Calu3 (cell line): ENCODE results near the gene TEX51. TPM values are rescaled to one million over a fixed set of nuclear protein-coding genes. Genes with fewer than 3 reads are reported as not detected.

ENCODE experiments used
- BruUV-seq: library from RNA; stranded (reverse); fragments of 400-500 nt; replicated peaks from 2 replicates; lab custom pipeline; 2021; lab: Mats Ljungman, UMichigan
- CTCF ChIA-PET: fragments of 300-600 bp; sonication (Branson Sonifier 250); formaldehyde crosslinking; loops from one replicate; lab custom pipeline; 2022; ENCODE audit warnings: antibody characterized with exemption; lab: Charles Lee
- DNase-seq: peaks from one replicate; pipeline ENCODE4 v3.0.0; 2022
- H3K27ac Mint-ChIP-seq: one replicate; pipeline ENCODE4 v1.8.0; 2022; ENCODE audit warnings: mixed read lengths; ENCODE audit not compliant: unreplicated experiment
- H3K27me3 Mint-ChIP-seq: one replicate; pipeline ENCODE4 v1.8.0; 2022; ENCODE audit warnings: mixed read lengths; ENCODE audit not compliant: unreplicated experiment
- H3K36me3 Mint-ChIP-seq: one replicate; pipeline ENCODE4 v1.8.0; 2022; ENCODE audit warnings: mild to moderate bottlenecking, moderate library complexity, mixed read lengths; ENCODE audit not compliant: insufficient read depth, unreplicated experiment
- H3K4me1 Mint-ChIP-seq: one replicate; pipeline ENCODE4 v1.8.0; 2022; ENCODE audit warnings: mild to moderate bottlenecking, low read depth, mixed read lengths; ENCODE audit not compliant: unreplicated experiment
- H3K4me3 Mint-ChIP-seq: one replicate; pipeline ENCODE4 v1.8.0; 2022; ENCODE audit warnings: mild to moderate bottlenecking, low read depth, moderate library complexity, mixed read lengths; ENCODE audit not compliant: unreplicated experiment
- H3K9me3 Mint-ChIP-seq: one replicate; pipeline ENCODE4 v1.8.0; 2022; ENCODE audit warnings: low read depth, mixed read lengths; ENCODE audit not compliant: unreplicated experiment
- intact Hi-C: fragments of 100-400 bp; cut with micrococcal nuclease; formaldehyde crosslinking; loops from one replicate; pipeline ENCODE4 v1.10.0; 2022; ENCODE audit not compliant: unreplicated experiment
- total RNA-seq: library from RNA; stranded (reverse); gene quantifications from 2 replicates; pipeline ENCODE4 v1.2.3, GENCODE V29; 2022
- TF ChIP-seq, protein P1 (sequence below): fragments of 200-600 bp; IDR thresholded peaks from one replicate; pipeline ENCODE4 v1.8.0; 2022; ENCODE audit warnings: antibody characterized with exemption; ENCODE audit not compliant: unreplicated experiment

Gene TEX51
- total RNA-seq, 1 experiment from 2014 or later = not detected

DNA sequence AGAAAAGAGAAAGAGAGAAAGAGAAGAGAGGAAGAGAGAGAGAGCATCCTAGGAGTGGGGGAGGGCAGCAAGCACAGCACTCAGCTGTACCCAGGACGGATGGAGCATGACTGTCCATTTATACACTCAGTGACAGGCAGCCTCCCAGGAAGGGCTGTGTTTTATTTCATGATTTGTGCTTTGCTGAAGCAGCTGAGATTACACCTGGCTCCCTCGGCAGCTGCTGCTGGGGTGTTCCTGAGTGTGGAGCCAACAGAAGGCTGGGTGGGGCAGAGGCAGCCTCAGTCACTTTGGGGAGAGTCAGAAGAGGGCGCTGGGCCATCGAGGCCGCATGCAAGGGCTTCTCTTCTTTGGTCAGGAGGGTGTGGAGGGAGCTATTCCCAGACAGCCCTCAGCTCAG lies 47.8 kb upstream of the TEX51 start:
- CTCF ChIA-PET = interaction anchor here (0.7 kb wide), 1 partner anchor 102 kb away, joined by 5 read pairs; no protein-coding TSS in a partner anchor
- Mint-ChIP-seq H3K27me3 (peaks cover 33% of the 10 kb centered on the region), H3K9me3 (peaks cover 2% of the 10 kb centered on the region), H3K27ac (no peak overlapping the region), H3K4me3 (no peak overlapping the region), H3K36me3 (no peaks in the 10 kb centered on the region), H3K4me1 (no peaks in the 10 kb centered on the region)
- BruUV-seq = no TSS peak
- intact Hi-C loops = no loop called here
- TF ChIP-seq, protein P1, sequence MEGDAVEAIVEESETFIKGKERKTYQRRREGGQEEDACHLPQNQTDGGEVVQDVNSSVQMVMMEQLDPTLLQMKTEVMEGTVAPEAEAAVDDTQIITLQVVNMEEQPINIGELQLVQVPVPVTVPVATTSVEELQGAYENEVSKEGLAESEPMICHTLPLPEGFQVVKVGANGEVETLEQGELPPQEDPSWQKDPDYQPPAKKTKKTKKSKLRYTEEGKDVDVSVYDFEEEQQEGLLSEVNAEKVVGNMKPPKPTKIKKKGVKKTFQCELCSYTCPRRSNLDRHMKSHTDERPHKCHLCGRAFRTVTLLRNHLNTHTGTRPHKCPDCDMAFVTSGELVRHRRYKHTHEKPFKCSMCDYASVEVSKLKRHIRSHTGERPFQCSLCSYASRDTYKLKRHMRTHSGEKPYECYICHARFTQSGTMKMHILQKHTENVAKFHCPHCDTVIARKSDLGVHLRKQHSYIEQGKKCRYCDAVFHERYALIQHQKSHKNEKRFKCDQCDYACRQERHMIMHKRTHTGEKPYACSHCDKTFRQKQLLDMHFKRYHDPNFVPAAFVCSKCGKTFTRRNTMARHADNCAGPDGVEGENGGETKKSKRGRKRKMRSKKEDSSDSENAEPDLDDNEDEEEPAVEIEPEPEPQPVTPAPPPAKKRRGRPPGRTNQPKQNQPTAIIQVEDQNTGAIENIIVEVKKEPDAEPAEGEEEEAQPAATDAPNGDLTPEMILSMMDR = no peak
- no peak for DNase-seq

DNA sequence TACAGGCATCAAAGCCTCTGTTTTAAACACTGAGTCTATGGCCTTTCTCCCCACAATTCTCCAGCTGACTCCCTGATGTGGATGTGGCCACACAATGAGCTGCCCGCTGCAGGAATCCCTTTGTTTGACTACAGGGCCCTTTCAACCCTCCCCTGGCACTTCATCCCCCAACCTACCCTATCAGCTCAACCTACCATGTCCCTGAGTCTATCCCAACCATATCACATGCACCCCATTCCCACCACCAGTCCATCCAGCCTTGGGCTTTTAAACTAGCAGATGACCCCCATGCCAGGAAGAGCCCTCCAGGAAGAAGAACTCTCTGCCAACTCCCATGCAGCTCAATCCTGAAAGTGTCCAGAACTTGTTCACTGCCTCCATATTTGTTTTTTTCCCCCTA lies 46.9 kb upstream of the TEX51 start:
- BruUV-seq = no TSS peak
- no peak for DNase-seq
- Mint-ChIP-seq H3K4me3 (no peak overlapping the region), H3K9me3 (peaks cover 2% of the 10 kb centered on the region), H3K27ac (no peak overlapping the region), H3K27me3 (peaks cover 35% of the 10 kb centered on the region), H3K4me1 (no peaks in the 10 kb centered on the region), H3K36me3 (no peaks in the 10 kb centered on the region)
- CTCF ChIA-PET = interaction anchor here (0.7 kb wide), 2 partner anchors 14 to 101 kb away, joined by 3 to 5 read pairs; no protein-coding TSS in a partner anchor
- TF ChIP-seq, protein P1 = no peak
- intact Hi-C loops = no loop called here

DNA sequence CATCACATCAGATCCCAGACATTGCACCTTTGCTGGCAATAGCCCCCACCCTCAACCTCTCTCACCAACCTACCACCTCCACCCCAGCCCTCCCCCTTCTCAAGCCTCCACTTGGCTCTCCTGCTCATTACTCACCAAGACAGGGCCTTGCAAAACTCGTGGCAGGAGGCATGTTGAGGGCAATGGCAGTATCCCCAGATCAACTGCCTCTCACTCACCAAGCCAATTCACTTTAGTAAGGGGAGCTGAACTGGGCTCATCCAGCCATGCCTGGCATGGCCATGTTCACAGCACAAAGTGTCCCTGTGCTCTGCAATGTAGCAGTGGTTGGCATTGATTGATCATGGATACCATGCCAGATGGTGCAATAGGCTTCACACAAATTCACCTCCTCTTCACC lies 46.3 kb upstream of the TEX51 start:
- TF ChIP-seq, protein P1 = no peak
- H3K4me1 Mint-ChIP-seq = no peaks in the 10 kb centered on the region
- H3K36me3 Mint-ChIP-seq = no peaks in the 10 kb centered on the region
- intact Hi-C loops = no loop called here
- BruUV-seq = no TSS peak
- CTCF ChIA-PET = no interaction called here
- H3K27ac Mint-ChIP-seq = no peak overlapping the region
- DNase-seq = no peak
- peaks cover 2% of the 10 kb centered on the region for H3K9me3 Mint-ChIP-seq
- no peak overlapping the region for H3K4me3 Mint-ChIP-seq
- H3K27me3 Mint-ChIP-seq = peaks cover 35% of the 10 kb centered on the region

DNA sequence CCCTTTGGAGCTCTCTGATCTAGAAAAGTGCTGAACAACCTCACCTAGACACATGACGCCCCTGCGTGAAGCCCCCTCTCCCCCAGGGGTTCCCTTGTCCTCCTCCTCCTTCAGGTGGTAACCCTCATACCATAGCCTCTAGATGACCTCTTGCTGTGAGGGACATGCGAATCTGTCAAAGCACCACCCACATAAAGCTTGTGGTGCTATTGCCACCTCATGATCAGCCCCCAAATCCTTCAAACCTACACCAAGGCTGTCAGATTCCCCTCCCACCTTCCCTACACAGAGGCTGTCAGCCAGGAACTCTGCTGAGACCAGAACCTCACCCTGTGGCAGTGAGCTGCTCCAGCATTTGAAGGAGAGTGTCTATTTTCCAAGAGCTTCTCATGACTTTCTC lies 43.1 kb upstream of the TEX51 start:
- H3K4me3 Mint-ChIP-seq = no peak overlapping the region
- H3K27ac Mint-ChIP-seq = no peak overlapping the region
- no peaks in the 10 kb centered on the region for H3K4me1 Mint-ChIP-seq
- no TSS peak for BruUV-seq
- intact Hi-C loops = no loop called here
- CTCF ChIA-PET = interaction anchor here (0.6 kb wide), 1 partner anchor 29 kb away, joined by 3 read pairs; no protein-coding TSS in a partner anchor
- peaks cover 41% of the 10 kb centered on the region for H3K27me3 Mint-ChIP-seq
- peaks cover 2% of the 10 kb centered on the region for H3K9me3 Mint-ChIP-seq
- TF ChIP-seq, protein P1 = no peak
- no peaks in the 10 kb centered on the region for H3K36me3 Mint-ChIP-seq
- no peak for DNase-seq
